Upper lobe of right lung (tissue), 1 donor: ENCODE results near the gene ADAP1. TPM values are rescaled to one million over a fixed set of nuclear protein-coding genes. Genes with fewer than 3 reads are reported as not detected.

Experiments
- ATAC-seq: fragments of 200-7000 bp; cut with Tn5 transposase; one replicate; pipeline ENCODE4 v1.9.1; 2020; ENCODE audit warnings: mild to moderate bottlenecking, moderate library complexity
- DNase-seq: peaks from one replicate; pipeline ENCODE4 v3.0.0-alpha.2; 2020
- H3K27ac ChIP-seq: fragments of 200-600 bp; one replicate; pipeline ENCODE4 v1.8.0; 2022
- H3K27me3 ChIP-seq: fragments of 200-600 bp; one replicate; pipeline ENCODE4 v1.8.0; 2022; ENCODE audit warnings: mild to moderate bottlenecking
- H3K36me3 ChIP-seq: fragments of 200-600 bp; one replicate; pipeline ENCODE4 v1.8.0; 2022
- H3K4me1 ChIP-seq: fragments of 200-600 bp; one replicate; pipeline ENCODE4 v1.8.0; 2022
- H3K4me3 ChIP-seq: fragments of 200-600 bp; one replicate; pipeline ENCODE4 v1.8.0; 2022; ENCODE audit warnings: mild to moderate bottlenecking
- H3K9me3 ChIP-seq: fragments of 200-600 bp; one replicate; pipeline ENCODE4 v1.8.0; 2022
- CTCF ChIP-seq: fragments of 200-600 bp; IDR thresholded peaks from one replicate; pipeline ENCODE4 v1.8.0; 2022; ENCODE audit warnings: antibody characterized with exemption
- intact Hi-C: fragments of 100-400 bp; cut with DNase I; formaldehyde crosslinking; loops from one replicate; pipeline ENCODE4 v1.11.0; 2022
- total RNA-seq: library from RNA; stranded (reverse); fragmentation: NEBNext Ultra II Directional; extraction: Animal tissue kit (Norgen Biotek cat#: 25700); gene quantifications from one replicate; pipeline ENCODE4 v1.2.1, GENCODE V29; 2021
- donor health status: DM: no; HTN: yes; CAD: no; lungs with severe emphysema.

Gene ADAP1
- total RNA-seq, 1 donor from 2014 or later = 30.7 TPM

- Histone ChIP-seq H3K27me3 (no peaks in the 10 kb centered on the region), H3K4me3 (no peak overlapping the region), H3K27ac (peak overlapping the region; percentile 74), H3K4me1 (peaks cover 12% of the 10 kb centered on the region), H3K9me3 (no peaks in the 10 kb centered on the region), H3K36me3 (peaks cover 76% of the 10 kb centered on the region)
- ATAC-seq (peak; percentile 80), DNase-seq (peak; percentile 70)
- no peak for TF ChIP-seq CTCF
- intact Hi-C loops = no loop called here
Measured at GRCh38 chr7:867406-868188, 86.9 kb downstream of the ADAP1 start.

- Histone ChIP-seq H3K36me3 (peaks cover 76% of the 10 kb centered on the region), H3K9me3 (no peaks in the 10 kb centered on the region), H3K4me1 (peaks cover 12% of the 10 kb centered on the region), H3K27me3 (no peaks in the 10 kb centered on the region), H3K27ac (peak overlapping the region; percentile 74), H3K4me3 (no peak overlapping the region)
- intact Hi-C loops = no loop called here
- DNase-seq (no peak), ATAC-seq (peak; percentile 58)
- TF ChIP-seq CTCF = no peak
Measured at GRCh38 chr7:867001-867405, 87.5 kb downstream of the ADAP1 start.

- peaks cover 76% of the 10 kb centered on the region for H3K36me3 ChIP-seq
- no peak for ATAC-seq
- intact Hi-C loops = no loop called here
Measured at GRCh38 chr7:865921-866320, 88.6 kb downstream of the ADAP1 start.

GRCh38 chr7:863106-863505, 91.4 kb downstream of the ADAP1 start:
- no peak for TF ChIP-seq CTCF

More at GRCh38 chr7:865921-866320, 88.6 kb downstream of the ADAP1 start:
- no peak for DNase-seq
- Histone ChIP-seq H3K27me3 (no peaks in the 10 kb centered on the region), H3K4me3 (no peak overlapping the region), H3K9me3 (no peaks in the 10 kb centered on the region), H3K27ac (no peak overlapping the region), H3K4me1 (peaks cover 12% of the 10 kb centered on the region)
- TF ChIP-seq CTCF = no peak

GRCh38 chr7:862157-862556, 92.3 kb downstream of the ADAP1 start:
- peaks cover 86% of the 10 kb centered on the region for H3K36me3 ChIP-seq

More at GRCh38 chr7:863106-863505, 91.4 kb downstream of the ADAP1 start:
- Histone ChIP-seq H3K27ac (no peak overlapping the region), H3K4me1 (peaks cover 11% of the 10 kb centered on the region), H3K27me3 (no peaks in the 10 kb centered on the region), H3K4me3 (no peak overlapping the region), H3K9me3 (no peaks in the 10 kb centered on the region), H3K36me3 (peaks cover 84% of the 10 kb centered on the region)
- intact Hi-C loops = no loop called here
- DNase-seq (no peak), ATAC-seq (no peak)

More at GRCh38 chr7:862157-862556, 92.3 kb downstream of the ADAP1 start:
- H3K27me3 ChIP-seq = no peaks in the 10 kb centered on the region
- no peaks in the 10 kb centered on the region for H3K9me3 ChIP-seq
- ATAC-seq (no peak), DNase-seq (no peak)
- H3K4me1 ChIP-seq = peaks cover 1% of the 10 kb centered on the region
- H3K4me3 ChIP-seq = no peak overlapping the region
- TF ChIP-seq CTCF = no peak
- no peak overlapping the region for H3K27ac ChIP-seq
- intact Hi-C loops = no loop called here
